HepG2 (cell line): ENCODE results near the gene MTUS2. TPM values are rescaled to one million over a fixed set of nuclear protein-coding genes. Genes with fewer than 3 reads are reported as not detected.

ENCODE experiments used
- ATAC-seq: fragments of 200-7000 bp; cut with Tn5 transposase; 3 replicates; pipeline ENCODE4 v1.9.1; 2020; ENCODE audit warnings: mild to moderate bottlenecking, moderate library complexity
- BruUV-seq: library from RNA; stranded (reverse); fragments of 400-500 nt; replicated peaks from 2 replicates; lab custom pipeline; 2021; lab: Mats Ljungman, UMichigan
- CTCF ChIA-PET: fragments of 300-600 bp; formaldehyde crosslinking; extraction: SDS; loops from one replicate; lab custom pipeline; 2021; ENCODE audit warnings: low total read pairs, inconsistent platforms, low intra/inter-chr PET ratio; lab: Yijun Ruan, JAX
- POLR2A ChIA-PET: fragments of 350-600 bp; sonication (Branson Sonifier 250); formaldehyde crosslinking; loops from one replicate; lab custom pipeline; 2020; ENCODE audit warnings: antibody characterized with exemption, inconsistent platforms; lab: Yijun Ruan, JAX
- DNase-seq: peaks from one replicate; pipeline ENCODE4 v3.0.0-alpha.2; 2015; ENCODE audit warnings: low spot score
- FAIRE-seq: peaks from 3 replicates; lab custom pipeline; 2011; peaks lifted over from hg19 to GRCh38; lab: Jason Lieb, UNC
- H2AFZ ChIP-seq: one replicate; pipeline ENCODE4 v1.6.1; 2011; ENCODE audit warnings: low read length, inconsistent platforms
- H3K27ac ChIP-seq: fragments of 300-600 bp; 3 replicates; pipeline ENCODE4 v1.8.0; 2011; ENCODE audit warnings: mixed run types, mild to moderate bottlenecking, mixed read lengths, low read length, inconsistent platforms; ENCODE audit not compliant: insufficient read depth; ENCODE audit errors: extremely low read length
- H3K27me3 ChIP-seq, 2 experiments: fragments of 200-600 bp in 1 of 2; 2 replicates in 1 of 2; 3 replicates in 1 of 2; pipeline versions ENCODE4 v1.6.0 to v1.8.0; 2011; ENCODE audit warnings: low read length in 2 of 2, mild to moderate bottlenecking in 2 of 2, moderate library complexity in 2 of 2, inconsistent platforms in 1 of 2; ENCODE audit not compliant: insufficient read depth in 2 of 2, control insufficient read depth in 1 of 2
- H3K36me3 ChIP-seq, 2 experiments: fragments of 200-600 bp in 1 of 2; replicated peaks in 1 of 2; 2 replicates in 1 of 2; 3 replicates in 1 of 2; pipeline versions ENCODE4 v1.5.1 to v1.8.0; 2011; ENCODE audit warnings: low read length in 2 of 2, inconsistent platforms in 1 of 2; ENCODE audit not compliant: insufficient read depth in 2 of 2, control insufficient read depth in 1 of 2
- H3K4me1 ChIP-seq: 2 replicates; pipeline ENCODE4 v1.5.1; 2012; ENCODE audit warnings: low read length, inconsistent platforms; ENCODE audit not compliant: insufficient read depth
- H3K4me2 ChIP-seq: 2 replicates; pipeline ENCODE4 v1.6.0; 2011; ENCODE audit warnings: low read depth, low read length, inconsistent platforms
- H3K4me3 ChIP-seq, 3 experiments: fragments of 200-600 bp in 1 of 3; sonication (generic), shearing (Covaris generic) in 1 of 3; replicated peaks in 1 of 3; 2 replicates each; pipeline ENCODE4 v1.5.1; 2011 to 2016; ENCODE audit warnings: low read length in 3 of 3, inconsistent platforms in 2 of 3, low read depth in 2 of 3, mild to moderate bottlenecking in 2 of 3, control low read depth in 1 of 3, mixed read lengths in 1 of 3; ENCODE audit not compliant: insufficient read depth in 1 of 3
- H3K79me2 ChIP-seq: one replicate; pipeline ENCODE4 v1.6.1; 2011; ENCODE audit warnings: low read length, inconsistent platforms; ENCODE audit not compliant: insufficient read depth
- H3K9ac ChIP-seq: 2 replicates; pipeline ENCODE4 v1.6.0; 2011; ENCODE audit warnings: mild to moderate bottlenecking, low read depth, low read length, inconsistent platforms; ENCODE audit not compliant: insufficient read depth
- H3K9me3 ChIP-seq: 2 replicates; pipeline ENCODE4 v1.5.1; 2012; ENCODE audit warnings: mild to moderate bottlenecking, low read length
- H4K20me1 ChIP-seq: 2 replicates; pipeline ENCODE4 v1.6.0; 2011; ENCODE audit warnings: inconsistent platforms, mild to moderate bottlenecking, low read length, moderate library complexity; ENCODE audit not compliant: insufficient read depth
- ARID4A ChIP-seq: sonication (generic); formaldehyde crosslinking; IDR thresholded peaks from 2 replicates; pipeline ENCODE4 v1.5.0; 2020; ENCODE audit warnings: mild to moderate bottlenecking, missing genetic modification reagents, borderline replicate concordance
- RFX3 ChIP-seq: IDR thresholded peaks from 2 replicates; pipeline ENCODE4 v1.6.1; 2016; ENCODE audit warnings: missing biosample characterization, missing genetic modification reagents
- ZMYM4 ChIP-seq: sonication (generic); formaldehyde crosslinking; IDR thresholded peaks from 2 replicates; pipeline ENCODE4 v1.8.1; 2023; ENCODE audit warnings: mild to moderate bottlenecking, missing genetic modification reagents
- ZNF235 ChIP-seq: sonication (generic); formaldehyde crosslinking; IDR thresholded peaks from 2 replicates; pipeline ENCODE4 v1.8.1; 2023; ENCODE audit warnings: mild to moderate bottlenecking, missing genetic modification reagents, borderline replicate concordance
- ZNF484 ChIP-seq: sonication (generic); formaldehyde crosslinking; IDR thresholded peaks from 2 replicates; pipeline ENCODE4 v1.5.1; 2020; ENCODE audit warnings: mild to moderate bottlenecking, low read depth, missing genetic modification reagents, borderline replicate concordance
- ZNF501 ChIP-seq: sonication (generic); formaldehyde crosslinking; IDR thresholded peaks from 2 replicates; pipeline ENCODE4 v1.5.1; 2020; ENCODE audit warnings: mild to moderate bottlenecking, moderate library complexity, missing genetic modification reagents
- WGBS: methylation state at CpG from one replicate; pipeline ENCODE4 v1.1.6; 2017; ENCODE audit warnings: low lambda C conversion rate; 5-methylcytosine and 5-hydroxymethylcytosine counted together
- in situ Hi-C: cut with HindIII; loops from 2 replicates; pipeline ENCODE4 v1.10.0; 2017; ENCODE audit warnings: low pct_unique_long_range_greater_than_20kb; ENCODE audit not compliant: extremely low pct_ligation_motif_present
- intact Hi-C: fragments of 100-400 bp; cut with micrococcal nuclease; formaldehyde crosslinking; loops from one replicate; pipeline ENCODE4 v1.10.0; 2022; ENCODE audit not compliant: unreplicated experiment
- polyA plus RNA-seq, 8 experiments: library from polyadenylated mRNA; depleted of rRNA in 3 of 8; stranded (reverse) in 7 of 8; unstranded in 1 of 8; fragments of >200 nt; fragmentation: Illumina TruSeq in 4 of 8; extraction: Trizol in 4 of 8; gene quantifications; 2 replicates each; pipeline versions ENCODE4 v1.2.1 to v1.2.3, GENCODE V29; 2011 to 2016; ENCODE audit warnings: low read depth in 4 of 8, missing spikeins in 1 of 8, mixed read lengths in 1 of 8; ENCODE audit not compliant: insufficient read depth in 1 of 8
- total RNA-seq, 5 experiments: library from RNA; depleted of rRNA; stranded (reverse); fragments of >200 nt; fragmentation: Illumina TruSeq; extraction: Trizol; gene quantifications; 2 replicates each; pipeline ENCODE4 v1.2.3, GENCODE V29; 2016; ENCODE audit warnings: low read depth in 1 of 5

The MTUS2 gene
- total and polyA plus RNA-seq, 2 of the 13 experiments (the other 11 are each of a cell fraction or from before 2014, with no cell fraction given), result not detected

- WGBS, result 97% methylated on average over 8 of the region's 8 CpGs
- intact Hi-C loops (no loop called here), in situ Hi-C loops (no loop called here)
- ATAC-seq, result no peak
- Histone ChIP-seq H3K4me1 (peaks cover 17% of the 10 kb centered on the region), H3K27me3 (no peaks in the 10 kb centered on the region), H4K20me1 (peaks cover 32% of the 10 kb centered on the region), H3K27ac (no peak overlapping the region), H3K36me3 (peaks cover 18 to 55% of the 10 kb centered on the region in 2 experiments), H3K4me3 (no peak overlapping the region), H3K79me2 (peaks cover 36% of the 10 kb centered on the region), H3K9ac (no peak overlapping the region), H3K9me3 (no peaks in the 10 kb centered on the region), H3K4me2 (no peak overlapping the region), H2AFZ (no peak overlapping the region)
- ChIA-PET CTCF (no interaction called here), POLR2A (no interaction called here)
- TF ChIP-seq ZNF235 (CRISPR knock-in tag), result no peak
- TF ChIP-seq RFX3 (CRISPR knock-in tag), result no peak
- TF ChIP-seq ZNF501 (CRISPR knock-in tag), result no peak
- TF ChIP-seq ZNF484 (CRISPR knock-in tag), result no peak
- no peak for TF ChIP-seq ZMYM4 (CRISPR knock-in tag)
- TF ChIP-seq ARID4A (CRISPR knock-in tag), result no peak
- BruUV-seq, result no TSS peak
- DNase-seq, result no peak
- FAIRE-seq, result no peak
These were observed 725.8 kb downstream of the MTUS2 start for GRCh38 chr13:29545988-29546387.
